Keratinocyte (primary cell): ENCODE measurements around the gene FHIP1A.
A peak's percentile ranks its signal among the peaks of the same experiment; 100 is the strongest.

Experiments
- EZH2 ChIP-seq: IDR thresholded peaks from one replicate; pipeline ENCODE4 v1.6.1; 2012; ENCODE audit warnings: inconsistent platforms, mild to moderate bottlenecking, low read length, moderate library complexity
- TF ChIP-seq, protein P1 (sequence below), 3 experiments: IDR thresholded peaks in 1 of 3; conservative IDR thresholded peaks in 1 of 3; optimal IDR thresholded peaks in 1 of 3; 2 replicates in 2 of 3; 3 replicates in 1 of 3; pipeline versions ENCODE3 to v1.5.1; 2011; ENCODE audit warnings: low read length in 3 of 3, mild to moderate bottlenecking in 3 of 3, moderate library complexity in 2 of 3, control low read depth in 1 of 3, inconsistent platforms in 1 of 3; ENCODE audit not compliant: insufficient read depth in 2 of 3; ENCODE audit errors: extremely low read depth in 1 of 3

GRCh38 chr4:151407466-151408379, 1.3 kb upstream of the FHIP1A start:
- TF ChIP-seq EZH2: no peak
- TF ChIP-seq, protein P1, sequence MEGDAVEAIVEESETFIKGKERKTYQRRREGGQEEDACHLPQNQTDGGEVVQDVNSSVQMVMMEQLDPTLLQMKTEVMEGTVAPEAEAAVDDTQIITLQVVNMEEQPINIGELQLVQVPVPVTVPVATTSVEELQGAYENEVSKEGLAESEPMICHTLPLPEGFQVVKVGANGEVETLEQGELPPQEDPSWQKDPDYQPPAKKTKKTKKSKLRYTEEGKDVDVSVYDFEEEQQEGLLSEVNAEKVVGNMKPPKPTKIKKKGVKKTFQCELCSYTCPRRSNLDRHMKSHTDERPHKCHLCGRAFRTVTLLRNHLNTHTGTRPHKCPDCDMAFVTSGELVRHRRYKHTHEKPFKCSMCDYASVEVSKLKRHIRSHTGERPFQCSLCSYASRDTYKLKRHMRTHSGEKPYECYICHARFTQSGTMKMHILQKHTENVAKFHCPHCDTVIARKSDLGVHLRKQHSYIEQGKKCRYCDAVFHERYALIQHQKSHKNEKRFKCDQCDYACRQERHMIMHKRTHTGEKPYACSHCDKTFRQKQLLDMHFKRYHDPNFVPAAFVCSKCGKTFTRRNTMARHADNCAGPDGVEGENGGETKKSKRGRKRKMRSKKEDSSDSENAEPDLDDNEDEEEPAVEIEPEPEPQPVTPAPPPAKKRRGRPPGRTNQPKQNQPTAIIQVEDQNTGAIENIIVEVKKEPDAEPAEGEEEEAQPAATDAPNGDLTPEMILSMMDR (optimal IDR thresholded peaks at IDR 0.05 in 1 of 3, IDR thresholded peaks at IDR 0.05 in 1 of 3, conservative IDR thresholded peaks at IDR 0.05 in 1 of 3; ENCODE audit: extremely low read depth in 1 of 3, insufficient read depth in 2 of 3, low read length in 3 of 3): peak; percentile 13 to 28 (median 20)
